DMS53 treated with DMSO at 0.1 percent for 48 hours (cell line): Measurements from ENCODE around the gene RUBCNL.
"Not testable (repeated sequence)": the region's sequence is repeated elsewhere in the genome, so short reads cannot be mapped to it uniquely, and the experiment has no call there.

Experiments
- DNase-seq: peaks from one replicate; lab custom pipeline; 2025; ENCODE audit not compliant: unreplicated experiment; lab: John Stamatoyannopoulos, UW

RUBCNL gene

DNA sequence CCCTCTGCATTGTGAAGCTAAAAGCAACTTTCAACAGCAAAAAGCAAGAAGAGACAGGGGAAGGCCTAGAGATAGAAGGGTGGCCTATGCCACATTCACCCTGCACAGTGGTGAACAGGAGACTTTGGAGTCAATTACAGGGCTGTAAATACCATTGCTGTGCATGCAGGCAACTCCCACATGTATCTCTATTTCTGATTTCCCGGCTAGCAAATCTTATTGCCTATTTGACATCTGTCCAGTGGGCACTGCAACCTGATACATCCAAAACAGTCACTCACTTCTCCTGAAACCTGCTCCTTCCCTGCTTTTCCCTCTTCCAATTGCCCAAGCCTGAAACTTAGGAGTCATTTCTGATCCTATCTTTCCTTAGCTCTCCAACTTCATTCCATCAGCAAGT is 13.4 kb downstream of the RUBCNL start:
- DNase-seq, result no peak

- not testable (repeated sequence) for DNase-seq
These were observed 14.1 kb downstream of the RUBCNL start for GRCh38 chr13:46372938-46373337.

- no peak for DNase-seq
These were observed 15.0 kb downstream of the RUBCNL start for GRCh38 chr13:46372071-46372470.

DNA sequence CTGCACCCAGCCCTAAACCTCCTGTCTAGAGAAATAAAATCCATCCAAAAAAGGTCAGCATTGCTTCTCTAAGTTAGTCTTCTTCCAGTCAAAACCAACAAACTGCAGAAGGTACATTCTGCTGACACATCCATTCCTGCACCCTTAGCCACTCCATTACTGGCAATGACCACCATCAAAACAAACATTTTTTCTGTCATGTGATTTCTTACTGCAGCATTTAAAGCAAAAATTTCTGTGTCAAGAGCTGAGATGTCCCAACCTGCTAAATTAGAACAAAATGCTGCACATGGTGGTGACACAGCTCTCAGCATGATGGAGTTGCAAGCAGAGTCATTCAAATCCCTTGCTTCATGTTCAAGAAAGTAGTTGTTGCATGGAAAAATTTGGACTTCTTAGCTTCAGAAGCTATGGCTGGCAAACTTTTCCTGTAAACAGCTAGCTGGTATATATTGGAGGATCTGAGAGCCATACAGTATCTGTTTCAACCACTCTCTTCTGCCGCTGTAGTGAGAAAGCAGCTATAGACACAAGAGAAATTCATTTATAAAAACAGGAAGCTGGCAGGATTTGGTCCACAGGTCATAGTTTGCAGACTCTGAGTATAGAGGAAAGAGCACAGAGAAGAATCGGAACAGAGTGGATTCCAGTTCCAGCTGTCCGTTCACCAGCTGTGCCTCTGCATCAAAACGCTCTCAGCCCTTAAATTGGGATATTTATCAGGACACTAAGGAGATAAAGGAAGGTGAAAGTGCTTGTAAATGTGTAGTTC is 17.4 kb downstream of the RUBCNL start:
- DNase-seq, result no peak

DNA sequence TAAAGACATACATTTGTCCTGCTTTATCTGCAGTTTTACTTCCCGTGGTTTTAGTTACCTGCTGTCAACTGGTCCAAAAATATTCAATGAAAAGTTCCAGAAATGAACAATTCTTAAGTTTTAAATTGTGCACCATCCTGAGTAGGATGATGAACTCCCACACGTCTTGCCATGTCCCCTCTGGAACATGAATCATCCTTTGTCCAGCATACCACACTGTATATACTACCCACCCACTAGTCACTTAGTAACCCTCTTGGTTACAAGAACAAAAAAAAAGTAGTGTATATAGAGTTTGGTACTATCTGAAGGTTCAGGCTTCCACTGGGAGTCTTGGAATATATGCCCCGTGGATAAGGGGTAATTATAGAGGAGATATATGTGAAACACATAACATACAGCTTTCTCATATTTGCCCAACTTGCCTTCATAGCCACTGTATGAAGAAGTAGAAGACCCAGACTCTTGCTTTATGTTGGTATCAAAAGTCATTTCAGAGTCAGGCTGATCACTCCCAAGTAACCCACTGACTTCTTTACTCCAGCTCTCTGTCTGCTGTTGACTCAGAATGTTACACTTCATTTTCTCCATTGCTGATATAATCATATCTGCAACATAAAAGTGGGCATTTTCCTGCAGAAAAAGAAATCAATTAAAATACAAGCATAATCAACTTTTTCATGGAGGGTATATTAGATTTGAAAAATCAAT is 19.3 kb downstream of the RUBCNL start:
- DNase-seq, result no peak

DNA sequence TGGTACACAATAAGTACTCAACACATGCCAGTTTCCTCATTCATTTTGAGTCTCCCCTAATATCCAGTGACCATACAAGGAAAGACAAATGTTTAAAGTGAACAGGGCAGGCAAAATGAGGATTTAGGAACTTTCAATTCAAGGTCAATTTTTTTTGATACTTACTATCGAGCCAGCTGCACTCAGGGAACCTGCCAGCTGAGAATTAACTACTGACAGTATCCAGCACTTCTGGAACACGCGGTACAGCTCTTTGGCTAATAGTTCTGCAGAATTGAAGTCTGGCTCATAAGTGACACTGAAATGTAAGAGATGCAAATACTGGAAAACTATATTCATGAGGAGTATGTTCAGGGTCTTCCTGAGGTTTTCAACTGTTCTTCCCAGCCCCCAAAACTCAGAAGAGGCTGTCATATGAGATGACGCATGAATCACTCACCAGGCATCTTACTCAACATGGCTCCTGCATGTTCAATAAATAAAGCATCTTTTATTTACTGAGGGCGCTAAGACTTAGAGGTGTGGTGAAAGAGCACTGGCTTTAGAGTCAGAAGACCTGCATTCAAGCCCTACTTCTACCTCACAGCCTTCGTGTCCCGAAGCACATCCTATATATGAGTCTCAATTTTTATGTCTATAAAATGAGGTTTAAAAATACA is 25.6 kb downstream of the RUBCNL start:
- DNase-seq, result no peak

DNA sequence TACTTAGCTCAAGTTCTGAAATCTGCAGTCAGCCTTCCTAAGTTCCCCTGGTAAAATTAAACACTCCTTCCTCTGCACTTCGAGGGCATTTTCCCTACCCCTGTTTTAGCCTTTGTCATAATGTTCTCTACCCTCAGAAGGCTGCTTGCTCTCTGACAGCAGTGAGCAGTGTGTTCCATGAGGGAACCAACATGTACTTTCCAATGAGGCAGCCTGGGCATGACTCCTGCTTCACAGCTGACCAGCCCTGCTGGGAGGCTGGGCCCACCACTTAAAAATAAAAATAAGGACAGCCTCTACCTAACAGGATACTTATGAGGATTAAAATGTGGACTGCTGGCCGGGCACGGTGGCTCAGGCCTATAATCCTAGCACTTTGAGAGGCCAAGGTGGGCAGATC is 26.4 kb downstream of the RUBCNL start:
- DNase-seq, result no peak

- no peak for DNase-seq
These were observed 27.3 kb downstream of the RUBCNL start for GRCh38 chr13:46359714-46360113.

DNA sequence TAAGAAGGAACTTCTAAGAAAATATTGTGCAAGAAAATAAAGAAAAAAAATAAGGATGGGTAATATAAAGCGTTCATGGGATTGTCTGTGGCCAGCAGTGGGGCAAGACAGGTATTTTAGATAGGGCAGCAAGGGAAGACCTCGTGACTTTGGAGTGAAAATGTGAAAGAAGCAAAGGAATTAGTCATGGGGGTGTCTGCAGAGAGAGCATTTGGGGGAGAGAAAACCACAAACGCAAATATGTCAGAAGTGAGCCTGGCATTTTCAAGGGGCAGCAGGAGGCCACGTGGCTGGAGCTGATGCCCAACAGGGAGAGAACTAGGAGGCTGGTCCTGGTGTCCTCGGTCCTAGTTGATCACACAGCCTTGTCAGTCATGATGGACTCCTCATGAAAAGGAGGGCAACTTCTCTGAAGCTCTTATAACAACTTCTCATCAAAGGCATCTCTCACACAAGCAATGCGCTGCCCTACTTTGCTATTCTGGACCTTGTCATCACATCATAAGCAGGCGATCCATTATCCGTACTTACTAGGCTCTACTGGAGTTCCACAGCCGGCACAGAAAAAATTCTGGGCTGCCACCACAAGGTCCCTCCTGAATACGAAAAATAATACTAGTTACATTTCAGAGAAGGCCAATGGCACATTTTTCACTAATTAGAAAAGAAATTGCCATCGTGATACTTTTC is 31.0 kb downstream of the RUBCNL start:
- DNase-seq, result no peak

DNA sequence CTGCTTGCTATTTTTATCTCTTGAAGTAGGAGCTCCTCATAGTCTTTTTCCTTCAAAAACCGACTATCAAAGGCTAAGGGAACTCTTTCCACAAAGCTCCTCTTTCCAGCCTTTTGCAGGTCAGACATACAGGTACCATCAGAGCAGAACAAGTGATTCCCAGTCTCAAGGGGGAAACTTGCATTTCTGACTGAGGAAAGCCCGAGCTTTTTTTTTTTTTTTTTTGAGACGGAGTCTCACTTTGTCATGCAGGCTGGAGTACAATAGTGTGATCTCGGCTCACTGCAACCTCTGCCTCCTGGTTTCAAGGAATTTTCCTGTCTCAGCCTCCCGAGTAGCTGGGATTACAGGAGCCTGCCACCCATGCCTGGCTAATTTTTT is 32.0 kb downstream of the RUBCNL start:
- no peak for DNase-seq

DNA sequence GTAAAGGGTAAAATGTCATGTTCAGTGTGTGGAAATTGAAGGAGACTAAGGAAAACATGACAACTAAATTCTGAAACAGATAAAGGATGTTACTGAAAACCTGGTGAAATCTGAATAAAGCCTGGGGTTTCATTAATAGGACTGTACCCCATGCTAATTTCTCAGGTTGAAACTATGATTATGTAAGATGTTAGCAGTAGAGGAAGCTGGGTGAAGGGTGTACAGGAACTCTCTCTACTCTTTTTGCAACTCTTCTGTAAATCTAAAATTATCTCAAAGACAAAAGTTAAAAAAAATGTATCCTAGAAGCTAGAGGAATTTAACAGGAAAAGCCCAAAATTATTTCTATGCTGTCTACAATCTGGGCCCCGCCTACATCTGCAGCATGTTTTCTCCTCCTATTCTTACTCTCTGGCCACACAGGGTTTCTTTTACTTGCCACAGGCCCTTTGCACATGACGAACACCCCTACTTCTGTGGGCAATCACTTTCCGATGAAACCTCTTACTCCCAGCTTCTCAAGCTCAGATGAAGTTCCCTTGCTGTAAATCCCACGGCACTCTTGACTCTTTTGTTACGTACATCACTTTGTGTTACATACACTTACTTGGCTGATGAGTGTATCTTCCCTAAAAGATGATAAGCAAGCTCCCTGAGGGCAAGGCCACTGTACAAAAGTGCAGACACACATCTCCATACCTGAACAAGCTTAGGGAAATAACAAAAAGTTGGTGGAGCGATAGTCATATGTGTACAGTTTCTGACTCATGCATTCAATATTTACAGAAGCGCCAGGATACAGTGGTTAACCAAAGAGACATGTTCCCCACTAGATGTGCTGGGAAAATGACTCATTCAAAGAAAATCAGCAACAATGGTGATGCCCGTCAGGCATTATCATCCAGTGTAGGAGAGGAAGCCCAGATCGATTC is 32.6 kb downstream of the RUBCNL start:
- peak; percentile 78 for DNase-seq

DNA sequence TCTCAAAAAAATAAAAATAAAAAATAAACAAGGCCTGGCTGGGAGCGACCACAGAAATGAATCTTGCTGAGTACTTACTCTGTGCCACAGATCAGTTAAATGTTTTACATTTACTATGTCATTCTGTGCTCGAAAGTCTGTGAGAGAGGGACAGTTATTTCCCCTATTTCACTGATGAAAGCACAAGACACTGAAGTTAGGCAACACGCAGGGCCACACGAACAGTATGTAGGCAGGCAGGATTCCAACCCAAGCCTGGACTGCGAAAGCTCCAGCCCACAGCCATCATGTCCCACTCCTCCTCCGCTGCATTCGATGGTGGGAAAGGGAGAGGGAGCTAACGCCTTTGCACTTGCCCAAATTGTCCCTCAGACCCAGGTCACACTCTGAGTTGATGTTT is 34.2 kb downstream of the RUBCNL start:
- no peak for DNase-seq

GRCh38 chr13:46350003-46350402 is 37.0 kb downstream of the RUBCNL start:
- no peak for DNase-seq

DNA sequence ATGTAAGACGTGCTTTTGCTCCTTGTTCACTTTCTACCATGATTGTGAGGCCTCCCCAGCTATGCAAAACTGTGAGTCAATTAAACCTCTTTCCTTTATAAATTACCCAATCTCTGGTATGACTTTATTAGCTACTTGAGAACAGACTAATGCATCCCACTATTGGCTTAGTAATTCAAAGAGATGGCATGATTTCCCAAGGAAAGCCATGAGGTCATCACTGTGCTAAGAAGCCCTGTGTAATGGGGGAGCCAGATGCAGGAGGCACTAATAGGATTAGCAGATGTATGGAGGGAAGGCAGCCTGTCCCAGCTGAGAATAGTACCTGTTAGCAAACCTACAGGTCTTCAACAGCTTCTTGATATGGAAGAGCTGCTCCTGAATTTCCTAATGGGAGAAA is 38.1 kb downstream of the RUBCNL start:
- no peak for DNase-seq

DNA sequence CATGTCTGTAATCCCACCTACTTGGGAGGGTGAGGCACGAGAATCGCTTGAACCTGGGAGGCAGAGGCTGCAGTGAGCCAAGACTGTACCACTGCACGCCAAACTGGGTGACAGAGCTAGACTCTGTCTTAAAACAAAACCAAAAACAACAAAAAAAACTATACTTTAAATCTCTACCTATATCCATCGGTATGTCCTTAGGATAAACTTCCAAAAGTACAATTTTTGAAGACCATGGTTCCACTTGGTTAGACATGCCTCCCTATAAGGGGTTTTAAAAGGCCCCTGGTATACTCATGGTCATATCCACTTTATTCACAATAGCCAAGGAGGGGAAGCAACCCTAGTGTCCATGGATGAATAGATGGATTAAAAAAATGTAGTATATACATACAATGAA is 39.8 kb downstream of the RUBCNL start:
- DNase-seq, result no peak

DNA sequence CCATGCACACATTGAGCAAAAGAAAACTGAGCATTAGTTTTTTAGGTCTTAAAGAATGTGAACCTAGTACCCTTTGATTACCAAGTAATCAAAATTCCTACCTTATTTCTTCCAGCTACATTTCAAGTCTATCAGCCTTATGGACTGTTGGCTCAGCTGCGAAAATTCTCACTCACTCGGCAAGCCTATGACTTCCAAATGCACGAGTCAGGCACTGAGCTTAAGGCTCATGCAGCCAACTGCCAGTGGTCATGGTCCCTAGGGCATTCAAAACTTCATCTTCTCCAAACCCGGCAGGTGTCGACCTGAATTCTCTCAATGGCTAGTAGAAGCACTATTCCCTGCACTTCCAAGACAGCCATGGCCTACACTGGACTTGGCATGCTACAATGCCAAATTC is 41.2 kb downstream of the RUBCNL start:
- no peak for DNase-seq

- DNase-seq, result no peak
These were observed 41.7 kb downstream of the RUBCNL start for GRCh38 chr13:46345398-46345797.

- no peak for DNase-seq
These were observed 43.6 kb downstream of the RUBCNL start for GRCh38 chr13:46343279-46343994.

DNA sequence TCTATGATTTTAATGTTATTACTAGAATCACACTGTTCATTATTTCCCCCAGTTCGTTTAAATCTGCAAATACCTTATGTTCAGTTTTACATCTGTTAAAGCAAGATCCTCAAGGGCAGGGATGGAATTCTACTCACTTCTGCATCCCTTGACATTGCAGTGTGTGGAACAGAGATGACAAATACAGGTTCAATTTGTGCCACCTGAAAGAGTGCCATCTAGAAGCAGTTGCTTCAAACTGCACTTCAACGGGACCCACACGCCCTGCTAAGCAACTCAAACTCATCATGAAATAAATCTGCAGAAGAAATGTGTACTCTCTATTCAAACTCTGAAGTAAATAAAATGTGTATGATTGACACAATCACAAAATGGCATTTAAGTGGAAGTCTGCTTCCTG is 44.5 kb downstream of the RUBCNL start:
- DNase-seq, result no peak
